GM12892 (cell line): ENCODE data around the gene TNFRSF4.
A peak's percentile ranks its signal among the peaks of the same experiment; 100 is the strongest.

ENCODE experiments used
- DNase-seq: peaks from one replicate; pipeline ENCODE4 v3.0.0; 2011; ENCODE audit not compliant: insufficient read length
- FAIRE-seq: peaks from 2 replicates; lab custom pipeline; 2011; peaks lifted over from hg19 to GRCh38; lab: Jason Lieb, UNC
- POLR2A ChIP-seq: IDR thresholded peaks from 2 replicates; pipeline ENCODE4 v1.6.1; 2011; ENCODE audit warnings: low read depth, low read length, control low read depth
- POLR2AphosphoS5 ChIP-seq: IDR thresholded peaks from 2 replicates; pipeline ENCODE4 v1.6.1; 2011; ENCODE audit warnings: low read depth, low read length, control low read depth
- TAF1 ChIP-seq: IDR thresholded peaks from 2 replicates; pipeline ENCODE4 v1.6.1; 2011; ENCODE audit warnings: low read depth, mild to moderate bottlenecking, control low read depth, low read length, borderline replicate concordance

The TNFRSF4 gene

GRCh38 chr1:1228187-1228586 lies 14.2 kb upstream of the TNFRSF4 start:
- TF ChIP-seq POLR2AphosphoS5 (no peak), TAF1 (no peak), POLR2A (no peak)
- DNase-seq, result no peak
- no peak for FAIRE-seq

- no peak for TF ChIP-seq POLR2AphosphoS5
- TF ChIP-seq TAF1, result no peak
- TF ChIP-seq POLR2A, result no peak
- DNase-seq (no peak), FAIRE-seq (no peak)
Measured at GRCh38 chr1:1227386-1227785, 13.4 kb upstream of the TNFRSF4 start.

- DNase-seq, result no peak
- TF ChIP-seq POLR2AphosphoS5 (no peak), TAF1 (no peak)
- FAIRE-seq, result no peak
Measured at GRCh38 chr1:1226566-1227362, 12.8 kb upstream of the TNFRSF4 start.

- FAIRE-seq, result no peak
- no peak for TF ChIP-seq POLR2A
- no peak for TF ChIP-seq POLR2AphosphoS5
- TF ChIP-seq TAF1, result no peak
- no peak for DNase-seq
Measured at GRCh38 chr1:1225913-1226312, 12.0 kb upstream of the TNFRSF4 start.

- FAIRE-seq (no peak), DNase-seq (no peak)
- TF ChIP-seq POLR2A, result no peak
Measured at GRCh38 chr1:1225238-1225845, 11.4 kb upstream of the TNFRSF4 start.

DNA sequence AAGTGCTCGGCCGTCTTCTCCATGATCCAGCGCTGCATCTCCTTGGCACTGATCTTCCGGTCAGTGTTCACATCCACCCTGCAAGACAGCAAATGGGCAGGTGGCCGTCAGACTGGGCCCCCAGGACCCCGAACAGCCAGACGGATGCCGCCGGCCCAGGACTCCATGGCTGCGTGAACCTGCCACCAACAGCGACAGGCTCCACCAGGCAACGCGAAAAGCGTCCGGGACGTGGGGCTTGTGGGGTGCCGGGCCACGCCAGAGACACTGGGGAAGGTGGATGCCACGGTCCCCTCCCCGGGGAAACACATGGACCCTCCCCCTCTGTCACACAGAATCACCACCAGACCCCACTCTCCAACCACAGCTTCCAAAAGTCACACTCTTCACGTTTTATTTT lies 9.9 kb upstream of the TNFRSF4 start:
- no peak for DNase-seq
- no peak for FAIRE-seq
- TF ChIP-seq TAF1 (no peak), POLR2AphosphoS5 (no peak), POLR2A (no peak)

- no peak for DNase-seq
- TF ChIP-seq POLR2A (no peak), POLR2AphosphoS5 (no peak), TAF1 (no peak)
- FAIRE-seq, result no peak
Measured at GRCh38 chr1:1223321-1223720, 9.4 kb upstream of the TNFRSF4 start.

DNA sequence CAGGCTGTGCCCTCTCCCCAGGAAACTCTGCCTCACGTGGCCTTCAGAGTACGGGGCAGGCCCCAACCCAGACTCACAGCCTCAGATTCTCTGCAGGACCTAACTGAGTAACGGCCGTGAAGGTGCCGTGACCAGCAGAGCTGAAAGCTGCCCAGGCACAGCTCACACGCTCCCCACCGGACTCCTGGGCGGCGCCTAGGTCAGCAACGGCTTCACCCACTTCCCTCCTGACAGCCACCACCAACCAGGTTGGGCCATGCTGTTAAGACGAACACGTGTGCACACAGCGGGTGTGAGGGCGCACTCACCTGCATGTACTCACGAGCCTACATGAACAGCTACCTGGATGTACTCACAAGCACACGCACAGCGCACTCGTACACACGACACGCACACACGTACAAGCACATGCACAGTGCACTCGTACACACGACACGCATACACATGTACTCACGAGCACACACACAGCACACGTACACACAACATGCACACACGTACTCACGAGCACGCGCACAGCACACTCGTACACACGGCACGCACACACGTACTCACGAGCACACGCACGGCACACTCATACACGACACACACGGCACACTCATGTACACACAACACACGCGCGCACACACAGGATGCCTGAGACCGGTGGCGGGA lies 8.7 kb upstream of the TNFRSF4 start:
- no peak for FAIRE-seq
- no peak for TF ChIP-seq POLR2A
- peak; percentile 38; the same call in 1 of the 2 replicates for TF ChIP-seq POLR2AphosphoS5

GRCh38 chr1:1221887-1222574 lies 8.1 kb upstream of the TNFRSF4 start:
- DNase-seq (no peak), FAIRE-seq (no peak)
- TF ChIP-seq POLR2A (no peak), POLR2AphosphoS5 (no peak), TAF1 (no peak)

More for the DNA sequence above, 8.7 kb upstream of the TNFRSF4 start:
- DNase-seq, result no peak

- FAIRE-seq (no peak), DNase-seq (no peak)
- TF ChIP-seq TAF1, result no peak
- no peak for TF ChIP-seq POLR2AphosphoS5
- no peak for TF ChIP-seq POLR2A
Measured at GRCh38 chr1:1220197-1220596, 6.2 kb upstream of the TNFRSF4 start.

GRCh38 chr1:1219341-1219740 lies 5.4 kb upstream of the TNFRSF4 start:
- FAIRE-seq (no peak), DNase-seq (no peak)
- TF ChIP-seq POLR2AphosphoS5, result no peak
- no peak for TF ChIP-seq POLR2A
- no peak for TF ChIP-seq TAF1
